Thyroid gland (tissue), 4 donors: Measurements from ENCODE around the gene STUB1. TPM values are rescaled to one million over a fixed set of nuclear protein-coding genes. Genes with fewer than 3 reads are reported as not detected.

Experiments used
- DNase-seq, 2 donors: peaks; one replicate each; pipeline ENCODE4 v3.0.0-alpha.2; 2019
- H3K27ac ChIP-seq, 3 donors: fragments of 200-600 bp; sonication (generic); 1 replicate in 2 of 3; 2 replicates in 1 of 3; pipeline ENCODE4 v1.5.1; 2016 to 2019; ENCODE audit warnings: mild to moderate bottlenecking in 1 of 3, moderate library complexity in 1 of 3
- H3K27me3 ChIP-seq: fragments of 200-600 bp; sonication (generic); one replicate; pipeline ENCODE4 v1.5.1; 2019
- H3K36me3 ChIP-seq, 2 donors: fragments of 200-600 bp; sonication (generic); one replicate each; pipeline ENCODE4 v1.5.1; 2016 to 2019
- H3K4me1 ChIP-seq, 2 donors: fragments of 200-600 bp; sonication (generic); one replicate each; pipeline ENCODE4 v1.5.1; 2017 to 2019
- H3K4me3 ChIP-seq, 3 donors: fragments of 200-600 bp; sonication (generic); replicated peaks in 1 of 3; 1 replicate in 2 of 3; 2 replicates in 1 of 3; pipeline ENCODE4 v1.5.1; 2016; ENCODE audit warnings: mild to moderate bottlenecking in 1 of 3
- H3K9me3 ChIP-seq: fragments of 200-600 bp; sonication (generic); one replicate; pipeline ENCODE4 v1.5.1; 2017
- CTCF ChIP-seq, 6 experiments: fragments of 200-600 bp in 3 of 6; fragments of 450-650 bp in 3 of 6; sonication (generic) in 3 of 6; IDR thresholded peaks; one replicate each; pipeline ENCODE4 v1.5.1; 2016 to 2019; ENCODE audit warnings: antibody characterized with exemption in 6 of 6, mild to moderate bottlenecking in 2 of 6, inconsistent platforms in 1 of 6, moderate library complexity in 1 of 6
- POLR2A ChIP-seq, 2 donors: fragments of 450-650 bp; IDR thresholded peaks; one replicate each; pipeline ENCODE4 v1.6.1; 2017; ENCODE audit warnings: antibody characterized with exemption in 2 of 2, mild to moderate bottlenecking in 2 of 2, moderate library complexity in 1 of 2
- WGBS, 2 donors: methylation state at CpG; one replicate each; pipeline ENCODE4 v1.1.5; 2017; 5-methylcytosine and 5-hydroxymethylcytosine counted together
- intact Hi-C: fragments of 100-400 bp; cut with DNase I; formaldehyde crosslinking; loops from one replicate; pipeline ENCODE4 v1.15.1; 2023
- total RNA-seq, 4 donors: library from RNA; depleted of rRNA; stranded (reverse); fragments of >200 nt; gene quantifications; one replicate each; pipeline ENCODE4 v1.2.3, GENCODE V29; 2016

The STUB1 gene
- total RNA-seq, 4 donors from 2014 or later = 134 to 206 (median 162) TPM

GRCh38 chr16:704047-704446, 23.8 kb downstream of the STUB1 start:
- Histone ChIP-seq H3K4me3 (no peak overlapping the region), H3K27ac (no peak overlapping the region), H3K36me3 (no peaks in the 10 kb centered on the region), H3K27me3 (peaks cover 23% of the 10 kb centered on the region), H3K4me1 (peaks cover 0 to 14% of the 10 kb centered on the region in 2 donors), H3K9me3 (no peaks in the 10 kb centered on the region)
- no peak for DNase-seq
- TF ChIP-seq POLR2A (IDR thresholded peaks at IDR 0.05) (no peak), CTCF (IDR thresholded peaks at IDR 0.05) (no peak)
- intact Hi-C loops = loop anchor here (10.0 kb wide), 1 partner anchor 491 kb away; no protein-coding TSS in a partner anchor
- WGBS, 2 donors = 58 to 84% methylated on average over 4 to 5 of the region's 7 CpGs

- no peak for TF ChIP-seq POLR2A (IDR thresholded peaks at IDR 0.05)
- TF ChIP-seq CTCF (IDR thresholded peaks at IDR 0.05) = no peak
- Histone ChIP-seq H3K4me1 (peaks cover 0 to 14% of the 10 kb centered on the region in 2 donors), H3K4me3 (no peak overlapping the region), H3K9me3 (no peaks in the 10 kb centered on the region), H3K27me3 (peaks cover 23% of the 10 kb centered on the region), H3K36me3 (no peaks in the 10 kb centered on the region), H3K27ac (no peak overlapping the region)
- intact Hi-C loops = loop anchor here (10.0 kb wide), 1 partner anchor 490 kb away; no protein-coding TSS in a partner anchor
- DNase-seq = no peak
- WGBS, 2 donors = 11 to 38% methylated on average over 6 to 8 of the region's 50 CpGs
These were observed 24.6 kb downstream of the STUB1 start for GRCh38 chr16:704552-705380.

- WGBS, 2 donors = 0% methylated on average over 6 to 7 of the region's 115 CpGs
- Histone ChIP-seq H3K27me3 (peaks cover 23% of the 10 kb centered on the region), H3K36me3 (no peaks in the 10 kb centered on the region), H3K4me1 (peaks cover 0 to 14% of the 10 kb centered on the region in 2 donors), H3K4me3 (no peak within 1 kb of the TSS), H3K9me3 (no peaks in the 10 kb centered on the region), H3K27ac (no peak within 1 kb of the TSS)
- intact Hi-C loops = loop anchor here (10.0 kb wide), 1 partner anchor 489 kb away; no protein-coding TSS in a partner anchor
- TF ChIP-seq POLR2A (IDR thresholded peaks at IDR 0.05) (no peak), CTCF (IDR thresholded peaks at IDR 0.05) (no peak)
- no peak for DNase-seq
These were observed 25.4 kb downstream of the STUB1 start, which contains the start of gene FBXL16 for GRCh38 chr16:705431-706188. FBXL16 (minus strand) TSS chr16:705801; CDS start chr16:697405, 8,396 bp downstream.

GRCh38 chr16:706189-707061, 26.2 kb downstream of the STUB1 start:
- H3K27me3 ChIP-seq = peaks cover 17% of the 10 kb centered on the region

More at GRCh38 chr16:706189-707061, 26.2 kb downstream of the STUB1 start:
- H3K27ac ChIP-seq = no peak overlapping the region
- TF ChIP-seq POLR2A (IDR thresholded peaks at IDR 0.05) (no peak), CTCF (IDR thresholded peaks at IDR 0.05) (no peak)
- H3K4me1 ChIP-seq = peaks cover 0 to 9% of the 10 kb centered on the region in 2 donors
- intact Hi-C loops = loop anchor here (10.0 kb wide), 1 partner anchor 488 kb away; no protein-coding TSS in a partner anchor
- no peaks in the 10 kb centered on the region for H3K36me3 ChIP-seq
- no peaks in the 10 kb centered on the region for H3K9me3 ChIP-seq
- DNase-seq = no peak
- WGBS, 2 donors = 2 to 6% methylated on average over 23 to 27 of the region's 49 CpGs
- no peak overlapping the region for H3K4me3 ChIP-seq
